HG03060 (cell line): ENCODE measurements around the gene MPZL2.

ENCODE experiments used
- ATAC-seq: cut with Tn5 transposase; IDR thresholded peaks from one replicate; pipeline ENCODE4 v1.9.1; 2021; ENCODE audit warnings: low read depth, moderate number of reproducible peaks; ENCODE audit not compliant: unreplicated experiment

Gene MPZL2

DNA sequence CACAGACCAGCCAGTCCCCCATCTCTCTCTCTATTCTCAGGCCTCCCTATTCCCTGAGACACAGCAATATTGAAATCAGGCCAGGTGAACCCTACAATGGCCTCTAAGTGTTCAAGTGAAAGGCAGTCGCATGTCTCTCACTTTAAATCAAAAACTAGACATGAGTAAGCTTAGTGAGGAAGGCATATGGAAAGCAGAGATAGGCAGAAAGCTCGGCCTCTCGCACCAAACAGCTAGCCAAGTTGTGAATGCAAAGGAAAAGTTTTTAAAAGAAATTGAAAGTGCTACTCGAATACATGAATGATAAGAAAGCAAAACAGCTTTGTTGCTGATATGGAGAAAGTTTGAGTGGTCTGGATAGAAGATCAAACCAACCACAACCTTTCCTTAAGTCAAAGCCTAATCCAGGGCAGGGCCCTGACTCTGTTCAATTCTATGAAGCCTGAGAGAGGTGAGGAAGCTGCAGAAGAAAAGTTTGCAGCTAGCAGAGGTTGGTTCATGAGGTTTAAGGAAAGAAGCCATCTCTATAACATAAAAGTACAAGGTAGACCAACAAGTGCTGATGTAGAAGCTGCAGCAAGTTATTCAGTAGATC lies 19.8 kb upstream of the MPZL2 start:
- no peak for ATAC-seq

GRCh38 chr11:118283037-118283636 lies 19.0 kb upstream of the MPZL2 start:
- no peak for ATAC-seq

GRCh38 chr11:118282606-118283005 lies 18.5 kb upstream of the MPZL2 start:
- ATAC-seq: no peak

DNA sequence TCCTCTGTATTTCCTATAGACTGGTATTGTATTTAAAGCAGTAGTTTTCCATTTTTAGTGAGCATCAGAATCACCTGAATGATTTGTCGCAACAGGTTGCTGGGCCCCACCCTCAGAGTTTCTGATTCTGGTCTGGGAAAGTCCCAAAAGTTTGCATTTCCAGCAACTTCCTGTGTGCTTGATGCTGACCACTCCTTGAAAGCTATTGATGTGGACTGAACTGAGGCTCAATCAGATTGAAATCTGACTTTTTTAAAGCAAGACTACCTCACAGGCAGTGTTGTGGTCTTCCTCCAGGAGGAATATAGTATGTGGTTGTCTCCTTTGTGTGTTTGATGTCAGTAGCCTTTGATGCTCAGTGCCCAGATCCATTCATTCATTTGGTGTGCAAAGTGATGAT lies 17.2 kb upstream of the MPZL2 start:
- no peak for ATAC-seq

- ATAC-seq: no peak
Observed at GRCh38 chr11:118277312-118277711, 13.2 kb upstream of the MPZL2 start.

DNA sequence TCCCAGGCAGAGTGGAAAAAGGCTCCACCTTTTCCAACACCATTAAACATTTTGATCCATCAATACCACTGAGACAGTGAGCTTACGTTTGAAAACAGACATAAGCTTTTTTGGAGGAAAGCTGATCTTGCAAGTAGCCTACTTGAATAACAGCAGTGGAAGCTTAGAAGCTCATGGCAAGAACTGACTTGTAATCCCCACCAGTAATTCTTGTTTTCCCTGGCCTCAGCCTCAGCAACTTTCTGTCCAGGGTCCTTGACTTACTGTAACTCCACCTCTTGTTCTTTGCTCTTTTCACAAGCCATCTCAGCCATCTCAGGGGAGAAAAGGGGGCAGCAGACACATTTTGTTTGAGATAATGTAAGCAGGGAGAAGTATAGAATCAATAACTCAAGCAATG lies 12.3 kb upstream of the MPZL2 start:
- ATAC-seq: no peak

- no peak for ATAC-seq
Observed at GRCh38 chr11:118275176-118275575, 11.1 kb upstream of the MPZL2 start.

DNA sequence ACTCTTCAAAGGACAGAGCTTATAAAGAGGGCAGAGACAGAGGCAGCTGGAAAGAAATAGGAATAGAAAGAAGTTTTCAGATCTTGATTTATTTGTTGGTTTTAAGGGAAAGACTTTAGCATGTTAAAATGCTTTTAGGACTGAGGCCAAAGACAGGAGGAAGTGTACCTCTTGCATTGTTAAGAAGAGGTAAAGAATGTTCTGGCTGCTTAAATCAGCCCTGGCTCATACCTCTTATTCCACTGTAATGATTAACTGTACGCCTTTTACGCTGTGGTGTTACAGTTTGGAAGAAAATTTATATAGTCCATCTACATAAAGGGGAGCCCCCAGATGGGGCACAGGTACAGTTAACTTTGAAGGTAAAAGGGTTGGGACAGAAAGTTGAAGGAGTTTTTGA lies 10.1 kb upstream of the MPZL2 start:
- ATAC-seq: no peak

- no peak for ATAC-seq
Observed at GRCh38 chr11:118272001-118272400, 7.9 kb upstream of the MPZL2 start.

- no peak for ATAC-seq
Observed at GRCh38 chr11:118267486-118267885, 3.4 kb upstream of the MPZL2 start.

- no peak for ATAC-seq
Observed at GRCh38 chr11:118265954-118266353, 1.9 kb upstream of the MPZL2 start.

DNA sequence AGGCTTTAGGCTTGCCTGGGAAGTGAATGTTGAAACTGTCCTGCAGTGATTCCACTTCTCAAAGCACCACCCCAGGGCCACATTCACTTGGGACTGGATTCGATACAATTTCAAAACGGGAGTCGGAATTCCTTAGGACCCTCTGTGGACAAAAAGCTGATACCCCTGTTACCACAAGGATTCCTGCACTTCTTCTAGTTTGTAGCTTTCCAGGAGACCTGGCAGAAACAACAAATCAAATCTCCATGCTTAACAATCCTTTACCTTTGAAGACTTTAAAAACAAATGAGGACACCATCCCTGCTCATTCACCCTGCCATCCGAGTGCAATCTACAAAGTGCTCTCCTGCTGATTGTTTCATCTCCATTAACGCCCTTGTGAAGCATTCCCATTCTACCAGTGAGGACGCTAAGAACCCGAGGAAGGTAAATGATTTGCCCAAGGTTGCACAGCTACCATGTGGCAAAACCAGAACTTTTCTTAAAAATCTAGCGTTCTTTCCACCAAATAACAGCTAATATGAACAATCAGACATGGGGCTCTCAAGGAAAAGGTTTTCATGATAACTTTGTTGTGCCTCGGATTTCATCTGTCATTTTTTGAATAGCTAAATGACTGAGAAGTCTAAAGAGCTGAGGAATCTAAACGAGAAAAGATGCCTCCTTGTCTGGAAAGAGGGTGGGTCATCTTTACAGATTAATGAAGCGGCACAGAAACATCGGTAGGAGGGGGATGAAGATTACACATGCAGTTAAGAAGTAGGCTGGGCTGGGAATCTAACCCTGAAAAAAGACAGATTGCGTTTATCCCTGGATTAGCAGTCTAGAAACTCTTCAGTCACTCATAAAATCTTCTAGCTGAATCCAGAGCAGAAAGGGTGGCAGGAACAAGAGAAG lies 720 bp upstream of the MPZL2 start:
- ATAC-seq: no peak

GRCh38 chr11:118263112-118263511 lies 985 bp downstream of the MPZL2 start:
- ATAC-seq: no peak

GRCh38 chr11:118260353-118260752 lies 3.7 kb downstream of the MPZL2 start:
- ATAC-seq: no peak

GRCh38 chr11:118259138-118259537 lies 5.0 kb downstream of the MPZL2 start:
- ATAC-seq: no peak

GRCh38 chr11:118258410-118258809 lies 5.7 kb downstream of the MPZL2 start:
- ATAC-seq: no peak

DNA sequence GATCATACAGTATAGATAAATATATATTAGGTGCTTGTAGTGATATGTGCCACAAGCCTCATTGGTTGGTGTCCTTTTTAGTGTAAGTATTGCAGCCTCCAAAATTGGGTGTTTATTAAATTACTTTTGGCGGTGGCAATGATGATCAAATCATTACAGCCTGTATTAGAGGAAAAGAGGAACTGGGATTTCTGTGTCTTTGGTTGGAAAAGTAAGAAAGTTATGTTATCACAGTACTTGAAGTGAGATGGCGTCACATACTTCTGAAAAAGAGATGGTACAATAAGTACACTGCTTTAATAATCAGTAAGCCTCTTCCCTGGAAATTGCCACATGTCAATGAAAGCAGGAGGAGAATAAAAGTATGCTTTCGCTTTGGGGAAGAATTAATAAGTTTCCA lies 11.4 kb downstream of the MPZL2 start:
- ATAC-seq: no peak

- ATAC-seq: no peak
Observed at GRCh38 chr11:118251858-118252652, 12.0 kb downstream of the MPZL2 start, which contains the start of gene MPZL3. Gene MPZL3, minus strand, starts transcription at chr11:118252365. Its CDS starts 71 bp downstream, at chr11:118252294.

GRCh38 chr11:118247041-118247440 lies 17.1 kb downstream of the MPZL2 start:
- ATAC-seq: no peak

GRCh38 chr11:118245936-118246562 lies 18.0 kb downstream of the MPZL2 start:
- ATAC-seq: no peak
